H9 (cell line): Measurements from ENCODE around the gene ACBD5. TPM values are rescaled to one million over a fixed set of nuclear protein-coding genes. Genes with fewer than 3 reads are reported as not detected.
"Not testable (repeated sequence)": the region's sequence is repeated elsewhere in the genome, so short reads cannot be mapped to it uniquely, and the experiment has no call there.

Experiments used
- DNase-seq: peaks from one replicate; pipeline ENCODE4 v3.0.0-alpha.2; 2017
- H2AFZ ChIP-seq: one replicate; pipeline ENCODE4 v1.6.1; 2013; ENCODE audit warnings: mild to moderate bottlenecking, low read length, control low read depth, moderate library complexity
- H2AK5ac ChIP-seq: 2 replicates; pipeline ENCODE4 v1.6.1; 2013; ENCODE audit warnings: low read length, control low read depth, mixed read lengths; ENCODE audit not compliant: insufficient read length
- H2BK120ac ChIP-seq: one replicate; pipeline ENCODE4 v1.6.1; 2013; ENCODE audit warnings: low read depth, mild to moderate bottlenecking, low read length, control low read depth, inconsistent platforms; ENCODE audit not compliant: poor library complexity, severe bottlenecking
- H2BK12ac ChIP-seq: 2 replicates; pipeline ENCODE4 v1.6.1; 2013; ENCODE audit warnings: low read length, control low read depth, mixed read lengths, low read depth; ENCODE audit not compliant: insufficient read length
- H2BK15ac ChIP-seq: 2 replicates; pipeline ENCODE4 v1.6.1; 2013; ENCODE audit warnings: low read depth, low read length, control low read depth
- H2BK20ac ChIP-seq: one replicate; pipeline ENCODE4 v1.6.1; 2013; ENCODE audit warnings: low read depth, mild to moderate bottlenecking, low read length, control low read depth, inconsistent platforms; ENCODE audit not compliant: poor library complexity, severe bottlenecking
- H2BK5ac ChIP-seq: 2 replicates; pipeline ENCODE4 v1.6.1; 2013; ENCODE audit warnings: low read length, control low read depth, mixed read lengths; ENCODE audit not compliant: insufficient read length
- H3K14ac ChIP-seq: 2 replicates; pipeline ENCODE4 v1.6.1; 2013; ENCODE audit warnings: low read length, control low read depth; ENCODE audit not compliant: insufficient read depth
- H3K18ac ChIP-seq: 2 replicates; pipeline ENCODE4 v1.6.1; 2013; ENCODE audit warnings: low read depth, mild to moderate bottlenecking, mixed read lengths, low read length, control low read depth; ENCODE audit not compliant: insufficient read length
- H3K23ac ChIP-seq: 2 replicates; pipeline ENCODE4 v1.6.1; 2013; ENCODE audit warnings: low read length, control low read depth, mixed read lengths, low read depth; ENCODE audit not compliant: insufficient read length
- H3K23me2 ChIP-seq: 2 replicates; pipeline ENCODE4 v1.6.1; 2013; ENCODE audit warnings: low read depth, mild to moderate bottlenecking, mixed read lengths, low read length, control low read depth; ENCODE audit not compliant: insufficient read length, poor library complexity, severe bottlenecking
- H3K27ac ChIP-seq: 2 replicates; pipeline ENCODE4 v1.5.1; 2013; ENCODE audit warnings: low read length, control low read depth, mixed read lengths, low read depth; ENCODE audit not compliant: insufficient read length
- H3K27me3 ChIP-seq: 2 replicates; pipeline ENCODE4 v1.6.1; 2013; ENCODE audit warnings: low read length, control low read depth, inconsistent platforms; ENCODE audit not compliant: insufficient read depth
- H3K4ac ChIP-seq: 2 replicates; pipeline ENCODE4 v1.6.1; 2013; ENCODE audit warnings: low read depth, mild to moderate bottlenecking, control low read depth, inconsistent platforms, low read length, moderate library complexity
- H3K4me1 ChIP-seq: 2 replicates; pipeline ENCODE4 v1.6.1; 2013; ENCODE audit warnings: low read length, control low read depth, inconsistent platforms; ENCODE audit not compliant: insufficient read depth
- H3K4me2 ChIP-seq: 2 replicates; pipeline ENCODE4 v1.6.1; 2013; ENCODE audit warnings: low read length, control low read depth, mixed read lengths; ENCODE audit not compliant: insufficient read length, insufficient read depth
- H3K56ac ChIP-seq: 2 replicates; pipeline ENCODE4 v1.6.1; 2013; ENCODE audit warnings: low read depth, mild to moderate bottlenecking, mixed read lengths, low read length, control low read depth; ENCODE audit not compliant: insufficient read length
- H3K79me1 ChIP-seq: 2 replicates; pipeline ENCODE4 v1.6.1; 2013; ENCODE audit warnings: low read depth, mild to moderate bottlenecking, moderate library complexity, low read length, control low read depth, inconsistent platforms; ENCODE audit not compliant: insufficient read depth, poor library complexity, severe bottlenecking
- H3K79me2 ChIP-seq: 2 replicates; pipeline ENCODE4 v1.6.1; 2013; ENCODE audit warnings: low read length, control low read depth, inconsistent platforms; ENCODE audit not compliant: insufficient read depth
- H3K9ac ChIP-seq: 2 replicates; pipeline ENCODE4 v1.6.1; 2013; ENCODE audit warnings: low read length, control low read depth, mixed read lengths; ENCODE audit not compliant: insufficient read length; ENCODE audit errors: extremely low read depth
- H3K9me3 ChIP-seq: one replicate; pipeline ENCODE4 v1.6.1; 2013; ENCODE audit warnings: low read depth, low read length, inconsistent platforms; ENCODE audit not compliant: control insufficient read depth
- H3T11ph ChIP-seq: one replicate; pipeline ENCODE4 v1.6.1; 2013; ENCODE audit warnings: mild to moderate bottlenecking, low read length, control low read depth, inconsistent platforms
- H4K20me1 ChIP-seq: one replicate; pipeline ENCODE4 v1.6.1; 2013; ENCODE audit not compliant: control insufficient read depth, insufficient read length, insufficient read depth
- H4K5ac ChIP-seq: 2 replicates; pipeline ENCODE4 v1.6.1; 2013; ENCODE audit warnings: low read depth, mild to moderate bottlenecking, mixed read lengths, low read length, control low read depth; ENCODE audit not compliant: insufficient read length
- H4K8ac ChIP-seq: replicated peaks from 2 replicates; pipeline ENCODE4 v1.6.1; 2013; ENCODE audit warnings: low read length, control low read depth, mixed read lengths, low read depth; ENCODE audit not compliant: insufficient read length
- H4K91ac ChIP-seq: 2 replicates; pipeline ENCODE4 v1.6.1; 2013; ENCODE audit warnings: low read depth, mild to moderate bottlenecking, moderate library complexity, mixed read lengths, low read length, control low read depth; ENCODE audit not compliant: insufficient read length
- H3K27ac Mint-ChIP-seq, 3 experiments: 2 replicates in 2 of 3; 3 replicates in 1 of 3; pipeline ENCODE4 v1.8.0; 2020 to 2021; ENCODE audit warnings: mixed read lengths in 3 of 3, mild to moderate bottlenecking in 1 of 3, moderate library complexity in 1 of 3
- H3K27me3 Mint-ChIP-seq: 2 replicates; pipeline ENCODE4 v1.8.0; 2021; ENCODE audit warnings: low read depth, mild to moderate bottlenecking, moderate library complexity, mixed read lengths
- H3K36me3 Mint-ChIP-seq, 3 experiments: 2 replicates in 2 of 3; 3 replicates in 1 of 3; pipeline ENCODE4 v1.8.0; 2020 to 2021; ENCODE audit warnings: low read depth in 3 of 3, mixed read lengths in 3 of 3; ENCODE audit not compliant: insufficient read depth in 1 of 3
- H3K4me1 Mint-ChIP-seq, 2 experiments: 2 replicates each; pipeline ENCODE4 v1.8.0; 2020; ENCODE audit warnings: mixed read lengths in 2 of 2
- H3K4me3 Mint-ChIP-seq, 2 experiments: 2 replicates in 1 of 2; 3 replicates in 1 of 2; pipeline ENCODE4 v1.8.0; 2020 to 2021; ENCODE audit warnings: mild to moderate bottlenecking in 2 of 2, mixed read lengths in 2 of 2, moderate library complexity in 1 of 2
- H3K9me3 Mint-ChIP-seq, 2 experiments: 2 replicates in 1 of 2; 3 replicates in 1 of 2; pipeline ENCODE4 v1.8.0; 2020; ENCODE audit warnings: mild to moderate bottlenecking in 2 of 2, mixed read lengths in 2 of 2, moderate library complexity in 1 of 2
- WGBS: extraction: QIAGEN DNeasy Blood & Tissue Kit; methylation state at CpG from one replicate; pipeline ENCODE4 v1.1.7; 2013; ENCODE audit warnings: missing lambda C conversion rate, low lambda C conversion rate, mixed read lengths; ENCODE audit not compliant: insufficient read length; ENCODE audit errors: extremely low coverage; 5-methylcytosine and 5-hydroxymethylcytosine counted together
- total RNA-seq: library from RNA; stranded (reverse); gene quantifications from 2 replicates; pipeline ENCODE4 v1.2.1, GENCODE V29; 2021

The ACBD5 gene
- total RNA-seq, 1 experiment from 2014 or later: 14.2 TPM

GRCh38 chr10:27262788-27263187, 22.2 kb upstream of the ACBD5 start:
- no CpG with 5 or more reads among the region's 7 CpGs for WGBS
- peaks cover 10 to 14% of the 10 kb centered on the region in 2 experiments for H3K4me1 Mint-ChIP-seq
- H3K9me3 Mint-ChIP-seq, DNase-seq, H2BK5ac ChIP-seq, H3K18ac ChIP-seq, H3K4me2 ChIP-seq, H4K8ac ChIP-seq, H3K79me2 ChIP-seq, H3K27ac Mint-ChIP-seq, H2BK12ac ChIP-seq, H3K4ac ChIP-seq, H3K9me3 ChIP-seq, H4K91ac ChIP-seq, H3K14ac ChIP-seq, H3K79me1 ChIP-seq, H2BK20ac ChIP-seq, H2AK5ac ChIP-seq, H3K36me3 Mint-ChIP-seq, H2BK120ac ChIP-seq, H2AFZ ChIP-seq, H4K20me1 ChIP-seq, H3K56ac ChIP-seq, H3K9ac ChIP-seq, H2BK15ac ChIP-seq, H3K23me2 ChIP-seq, H4K5ac ChIP-seq, H3T11ph ChIP-seq, H3K27me3 ChIP-seq, H3K27ac ChIP-seq, H3K23ac ChIP-seq, H3K4me3 Mint-ChIP-seq, H3K4me1 ChIP-seq: not testable (repeated sequence)
- peaks cover 44% of the 10 kb centered on the region for H3K27me3 Mint-ChIP-seq
